CD4-positive, alpha-beta T cell treated with Interleukin-4 for 4 hours (primary cell): ENCODE data around the gene CD164L2.

Experiments
- DNase-seq: peaks from one replicate; pipeline ENCODE4 v3.0.0-alpha.2; 2020

The CD164L2 gene

DNA sequence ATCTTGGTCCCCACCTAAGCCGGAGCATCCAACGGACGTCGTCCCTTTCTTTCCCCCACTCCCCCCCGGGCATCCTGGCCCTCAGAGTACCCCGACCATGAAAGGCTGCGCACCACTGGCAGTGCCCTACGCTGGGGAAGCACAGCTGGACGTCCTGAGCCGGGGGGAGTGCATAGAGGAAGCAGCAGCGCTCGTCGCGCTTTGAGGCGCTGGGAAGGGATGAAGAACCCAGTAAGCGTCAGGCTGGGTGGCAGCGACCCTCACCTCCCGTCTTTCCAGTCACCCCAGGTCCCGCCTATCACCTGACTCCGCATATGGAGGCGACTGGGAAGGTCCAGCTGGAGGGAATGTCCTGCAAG, 22.1 kb downstream of the CD164L2 start:
- DNase-seq: no peak

- DNase-seq: no peak
Measured at GRCh38 chr1:27360159-27361043, 22.7 kb downstream of the CD164L2 start.

DNA sequence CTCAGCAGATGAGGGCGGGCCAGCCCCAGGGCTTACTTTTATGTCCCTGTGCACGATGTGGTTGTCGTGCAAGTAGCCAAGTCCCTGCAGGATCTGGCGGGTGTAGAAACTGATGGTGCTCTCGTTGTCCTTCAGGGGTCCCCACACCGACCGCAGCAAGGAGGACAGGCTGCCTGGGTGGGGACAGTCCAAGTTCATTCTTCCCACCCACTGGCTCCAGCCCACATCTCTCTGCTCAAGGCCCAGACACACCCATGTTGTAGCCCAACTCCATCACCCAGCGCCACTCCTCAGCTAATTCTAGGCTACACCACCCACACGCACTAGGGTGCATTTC, 23.3 kb downstream of the CD164L2 start:
- no peak for DNase-seq

GRCh38 chr1:27358928-27359313, 24.2 kb downstream of the CD164L2 start:
- no peak for DNase-seq

- DNase-seq: no peak
Measured at GRCh38 chr1:27358038-27358927, 24.9 kb downstream of the CD164L2 start.

GRCh38 chr1:27357281-27358037, 25.7 kb downstream of the CD164L2 start:
- DNase-seq: peak; percentile 75

GRCh38 chr1:27356619-27357280, 26.4 kb downstream of the CD164L2 start:
- DNase-seq: peak; percentile 54

DNA sequence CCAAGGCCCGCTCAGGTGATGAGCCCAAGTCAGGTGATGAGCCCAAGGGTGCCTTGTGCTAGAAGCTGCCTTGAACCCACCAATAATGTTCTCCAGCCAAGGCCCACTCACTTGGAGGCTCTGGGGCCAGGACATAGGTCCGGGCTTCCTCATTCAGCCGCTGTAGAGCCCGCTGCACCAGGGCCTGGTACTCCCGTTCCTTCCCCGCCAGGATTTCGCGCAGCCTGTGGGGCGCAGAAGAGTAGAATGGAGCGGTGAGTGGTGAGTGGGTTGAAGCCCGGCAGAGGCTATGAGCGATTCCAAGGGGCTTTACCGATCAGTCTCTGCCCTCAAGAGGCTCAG, 26.9 kb downstream of the CD164L2 start:
- no peak for DNase-seq

DNA sequence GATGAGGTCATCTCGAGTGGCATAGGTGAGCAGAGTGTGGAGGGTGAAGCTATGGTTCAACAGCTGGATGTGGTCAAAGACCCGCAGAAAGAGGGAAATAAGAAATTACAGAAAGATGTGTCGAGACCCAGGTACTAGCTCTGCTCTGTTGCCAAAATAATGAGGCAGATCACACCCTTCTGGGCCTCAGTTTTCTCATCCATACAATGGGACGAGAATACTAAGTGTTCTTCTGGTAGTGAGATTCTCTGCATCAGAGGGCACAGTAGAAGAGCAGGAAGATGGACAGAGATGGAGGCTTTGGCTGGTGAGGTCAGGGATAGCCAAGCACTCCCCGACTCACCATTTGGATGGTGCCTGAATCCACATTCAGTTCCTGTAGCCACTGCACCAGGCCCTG, 27.4 kb downstream of the CD164L2 start:
- DNase-seq: no peak

DNA sequence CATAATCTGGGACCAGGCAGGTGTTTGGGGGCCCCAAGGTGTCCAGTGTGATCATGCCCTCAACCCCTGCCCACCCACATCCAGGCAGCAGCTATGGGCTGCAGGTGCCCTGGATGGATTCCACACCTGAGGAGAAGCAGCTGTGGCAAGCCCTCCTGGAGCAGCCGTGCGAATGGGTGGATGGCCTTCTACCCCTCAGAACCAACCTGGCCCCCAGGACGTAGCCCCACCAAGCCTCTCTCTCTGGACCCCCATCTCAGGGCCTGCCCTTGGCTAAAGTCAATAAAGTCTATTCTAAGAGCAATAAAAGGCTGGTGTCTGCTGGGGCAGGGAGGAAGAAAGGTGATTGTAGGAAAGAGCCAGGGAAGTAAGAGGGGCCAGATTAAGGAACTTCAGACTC, 29.5 kb downstream of the CD164L2 start:
- DNase-seq: no peak

- DNase-seq: no peak
Measured at GRCh38 chr1:27353166-27353565, 30.0 kb downstream of the CD164L2 start.

DNA sequence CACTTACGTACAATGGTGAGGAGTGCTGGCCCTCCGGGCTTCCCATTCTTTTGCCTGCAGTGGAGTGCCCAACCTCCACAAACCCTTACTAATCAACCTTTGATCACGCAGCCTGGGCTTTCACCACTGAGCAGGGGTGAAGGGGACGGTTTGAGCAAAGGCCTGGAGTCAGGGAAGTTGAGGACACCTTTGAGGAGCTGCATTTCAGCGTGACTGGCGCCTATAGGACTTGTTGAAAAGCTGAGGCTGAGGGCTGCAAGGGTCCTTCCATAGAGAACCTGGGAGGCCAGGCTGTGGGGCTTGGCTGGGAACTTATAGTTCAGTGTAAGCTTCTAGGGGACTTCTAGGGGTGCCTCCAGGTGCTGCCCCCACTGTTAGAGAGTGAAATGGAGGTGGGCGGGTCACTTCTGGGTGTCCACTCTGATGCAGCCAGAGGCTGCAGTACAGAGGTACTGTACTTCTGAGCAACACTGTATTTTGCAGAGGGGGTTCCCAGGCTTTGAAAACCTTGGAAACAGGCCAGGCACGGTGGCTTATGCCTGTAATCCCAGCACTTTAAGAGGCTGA, 31.5 kb downstream of the CD164L2 start:
- DNase-seq: no peak

DNA sequence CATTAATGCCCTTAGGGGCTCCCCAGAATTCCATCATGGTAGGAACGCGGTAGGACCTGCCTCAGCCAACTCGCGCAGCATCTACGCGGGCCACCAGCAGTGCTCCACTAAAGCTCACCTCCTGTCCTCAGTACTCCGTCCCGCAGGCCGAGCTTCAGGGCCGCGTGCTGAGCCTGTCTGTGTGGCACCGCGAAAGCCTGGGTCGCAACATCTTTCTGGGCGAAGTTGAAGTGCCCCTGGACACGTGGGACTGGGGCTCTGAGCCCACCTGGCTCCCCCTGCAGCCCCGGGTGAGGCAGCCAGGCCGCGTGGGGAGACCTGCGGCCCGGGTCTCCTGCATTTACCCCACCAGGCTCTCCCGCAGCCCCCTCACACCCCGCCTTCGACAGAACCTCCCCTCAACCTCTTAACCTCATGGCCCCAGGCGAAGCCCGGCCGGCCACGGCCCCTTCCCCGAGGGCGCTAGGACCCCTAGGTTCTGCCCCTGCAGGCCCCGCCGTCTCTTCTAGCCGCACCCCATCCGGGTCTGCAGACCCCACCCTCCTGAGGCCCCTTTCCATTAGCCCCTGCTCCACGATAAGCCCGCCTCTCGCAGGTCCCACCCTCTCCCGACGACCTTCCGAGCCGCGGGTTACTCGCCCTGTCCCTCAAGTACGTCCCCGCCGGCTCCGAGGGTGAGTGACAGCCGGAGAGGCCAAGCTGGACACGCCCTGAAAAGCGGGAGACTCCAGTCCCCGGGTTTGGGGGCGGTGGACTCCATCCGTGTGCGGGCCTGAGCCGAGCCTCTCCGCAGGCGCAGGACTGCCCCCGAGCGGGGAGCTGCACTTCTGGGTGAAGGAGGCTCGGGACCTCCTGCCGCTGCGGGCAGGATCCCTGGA, 32.2 kb downstream of the CD164L2 start:
- no peak for DNase-seq

GRCh38 chr1:27349784-27350662, 33.1 kb downstream of the CD164L2 start:
- DNase-seq: no peak

DNA sequence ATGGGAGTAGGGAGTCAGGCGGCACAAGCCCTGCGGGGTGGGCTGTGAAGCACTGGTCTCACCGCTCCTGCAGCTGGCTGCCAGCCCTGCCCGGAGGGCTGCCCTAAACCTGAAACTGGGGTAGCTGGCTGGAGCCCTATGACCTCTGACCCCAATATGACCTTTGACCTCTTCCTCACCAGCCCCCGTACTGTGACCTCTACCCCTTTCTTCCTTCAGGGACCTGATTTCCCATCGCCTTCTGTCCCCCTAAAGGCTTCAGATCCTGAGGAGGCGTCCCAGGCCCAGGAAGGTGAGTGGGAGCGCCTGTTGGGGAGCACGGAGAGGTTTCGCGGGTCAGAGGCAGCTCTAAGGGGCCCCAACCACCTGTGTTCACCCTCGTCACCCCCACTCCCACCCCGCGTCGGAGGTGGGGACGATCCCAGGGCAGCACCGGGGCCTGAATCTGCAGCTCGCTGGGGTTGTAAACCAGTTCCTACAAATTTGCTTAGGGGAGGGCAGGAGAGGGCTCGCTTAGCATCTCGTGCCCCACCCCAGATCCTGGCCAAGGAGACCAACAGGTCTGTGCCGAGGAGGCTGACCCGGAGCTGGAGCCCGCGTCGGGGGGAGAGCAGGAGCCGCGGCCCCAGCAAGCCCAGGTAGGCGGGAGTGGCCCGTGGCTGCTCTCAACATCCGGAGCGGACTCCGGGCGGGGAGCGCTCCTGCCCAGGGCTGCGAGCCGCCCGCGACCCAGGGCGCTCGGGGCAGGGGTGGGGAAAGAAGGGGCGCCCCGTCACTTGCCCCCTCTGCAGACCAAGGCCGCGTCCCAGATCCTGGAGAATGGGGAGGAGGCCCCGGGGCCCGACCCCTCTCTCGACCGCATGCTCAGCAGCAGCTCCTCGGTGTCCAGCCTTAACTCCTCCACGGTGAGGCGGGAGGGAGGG, 34.0 kb downstream of the CD164L2 start:
- no peak for DNase-seq

GRCh38 chr1:27346991-27347624, 36.0 kb downstream of the CD164L2 start:
- DNase-seq: no peak

- DNase-seq: no peak
Measured at GRCh38 chr1:27346357-27346756, 36.8 kb downstream of the CD164L2 start.

DNA sequence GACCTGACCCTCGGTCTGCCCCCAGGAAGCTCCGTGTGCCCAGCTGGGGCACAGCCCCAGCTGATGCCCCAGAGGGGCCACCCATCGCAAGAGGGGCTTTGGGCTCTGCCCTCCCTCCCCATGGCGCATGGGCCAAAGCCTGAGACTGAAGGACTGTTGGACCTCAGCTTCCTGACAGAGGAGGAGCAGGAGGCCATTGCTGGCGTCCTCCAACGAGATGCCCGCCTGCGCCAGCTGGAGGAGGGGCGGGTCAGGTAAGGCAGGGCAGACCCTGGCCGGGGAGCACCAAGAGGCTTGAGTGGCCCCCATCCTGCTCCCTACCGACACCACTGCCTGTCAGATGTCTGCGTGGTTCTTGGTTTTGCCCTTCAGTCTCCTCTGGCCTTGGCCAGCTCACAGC, 37.9 kb downstream of the CD164L2 start:
- DNase-seq: no peak

GRCh38 chr1:27343639-27344025, 39.5 kb downstream of the CD164L2 start:
- no peak for DNase-seq
